Osteoblast (primary cell): Measurements from ENCODE around the gene KLHL2. TPM values are rescaled to one million over a fixed set of nuclear protein-coding genes. Genes with fewer than 3 reads are reported as not detected.

Experiments
- DNase-seq: peaks from one replicate; pipeline ENCODE4 v3.0.0; 2011; ENCODE audit warnings: low spot score, mixed read lengths; ENCODE audit not compliant: insufficient read length; ENCODE audit errors: missing footprints
- H2AFZ ChIP-seq: 2 replicates; pipeline ENCODE4 v1.6.0; 2011; ENCODE audit warnings: mild to moderate bottlenecking, low read length
- H3K27ac ChIP-seq: 2 replicates; pipeline ENCODE4 v1.5.1; 2011; ENCODE audit warnings: mild to moderate bottlenecking, low read depth, low read length, moderate library complexity
- H3K27me3 ChIP-seq: 2 replicates; pipeline ENCODE4 v1.6.0; 2012; ENCODE audit warnings: mild to moderate bottlenecking, control low read depth, inconsistent platforms, low read length, moderate library complexity; ENCODE audit not compliant: insufficient read depth
- H3K36me3 ChIP-seq: 2 replicates; pipeline ENCODE4 v1.5.1; 2011; ENCODE audit warnings: mild to moderate bottlenecking, low read length, control low read depth, moderate library complexity; ENCODE audit not compliant: insufficient read depth
- H3K4me1 ChIP-seq: 2 replicates; pipeline ENCODE4 v1.5.1; 2011; ENCODE audit warnings: mild to moderate bottlenecking, low read length, control low read depth, moderate library complexity; ENCODE audit not compliant: insufficient read depth
- H3K4me2 ChIP-seq: 2 replicates; pipeline ENCODE4 v1.6.0; 2011; ENCODE audit warnings: mild to moderate bottlenecking, low read length; ENCODE audit not compliant: insufficient read depth
- H3K4me3 ChIP-seq: fragments of 200-600 bp; sonication (generic); 3 replicates; pipeline ENCODE4 v1.5.1; 2012; ENCODE audit warnings: mild to moderate bottlenecking, low read length, inconsistent platforms; ENCODE audit not compliant: insufficient read depth
- H3K79me2 ChIP-seq: 2 replicates; pipeline ENCODE4 v1.6.0; 2012; ENCODE audit warnings: mild to moderate bottlenecking, low read length, control low read depth, inconsistent platforms; ENCODE audit not compliant: insufficient read depth
- H3K9me3 ChIP-seq: 2 replicates; pipeline ENCODE4 v1.5.1; 2011; ENCODE audit warnings: low read depth, low read length, control low read depth
- H4K20me1 ChIP-seq: 2 replicates; pipeline ENCODE4 v1.6.0; 2012; ENCODE audit warnings: mild to moderate bottlenecking, low read length, control low read depth; ENCODE audit not compliant: insufficient read depth
- CTCF ChIP-seq: IDR thresholded peaks from 2 replicates; pipeline ENCODE4 v1.5.1; 2011; ENCODE audit warnings: mild to moderate bottlenecking, low read depth, low read length, moderate library complexity; ENCODE audit errors: extremely low read depth
- small RNA-seq: library from RNA; depleted of rRNA; stranded (forward); fragments of <200 nt; gene quantifications from one replicate; pipeline ENCODE3, GENCODE V24; 2012
- total RNA-seq: library from RNA; depleted of rRNA; stranded (reverse); fragments of >200 nt; gene quantifications from 2 replicates; pipeline ENCODE4 v1.2.3, GENCODE V29; 2012

KLHL2 gene
- total RNA-seq, 1 donor, result 13.4 TPM

- Histone ChIP-seq H3K9me3 (no peaks in the 10 kb centered on the region), H3K4me3 (no peak overlapping the region), H3K79me2 (no peaks in the 10 kb centered on the region), H4K20me1 (no peaks in the 10 kb centered on the region), H3K4me1 (no peaks in the 10 kb centered on the region), H3K27me3 (no peaks in the 10 kb centered on the region), H2AFZ (no peak overlapping the region), H3K4me2 (no peak overlapping the region), H3K27ac (no peak overlapping the region), H3K36me3 (no peaks in the 10 kb centered on the region)
- DNase-seq, result no peak
- TF ChIP-seq CTCF, result no peak
Observed at GRCh38 chr4:165370530-165370929, 163.2 kb downstream of the KLHL2 start.

Small RNAs within 50 kb of the gene (small RNA-seq; reads per million reads assigned to genes)
- not detected for gene RNU4-87P

Other genes with a start within 250 kb of the KLHL2 start
- 3.8 and 4.7 TPM in 2 replicates for gene TRIM61, start 229.9 kb upstream of the KLHL2 start, total RNA-seq
- gene TRIM60, start 175.6 kb upstream of the KLHL2 start, total RNA-seq, result not detected in 2 replicates
- not detected in 2 replicates for gene TRIM75, start 153.7 kb upstream of the KLHL2 start, total RNA-seq
- gene TMEM192, start 94.7 kb upstream of the KLHL2 start, total RNA-seq, result 17.4 and 18.3 TPM in 2 replicates
- gene MSMO1, start 120.1 kb downstream of the KLHL2 start, total RNA-seq, result 238 and 290 TPM in 2 replicates
- gene CPE, start 171.4 kb downstream of the KLHL2 start, total RNA-seq, result 6.9 and 8.5 TPM in 2 replicates